ENCODE results near the gene SPTBN2.

SPTBN2 gene

GRCh38 chr11:66665369-66665768 is 63.6 kb downstream of the SPTBN2 start:
- Histone ChIP-seq H3K79me1 (ENCODE audit: low read depth, low read length) (peaks cover 2% of the 10 kb centered on the region), H4K8ac (ENCODE audit: low read depth, low read length) (no peak overlapping the region), H3K9me3 (replicated peaks in 1 of 2; ENCODE audit: control insufficient read depth in 2 of 2, insufficient read depth in 1 of 2, low read depth in 1 of 2, low read length in 2 of 2) (no peaks in the 10 kb centered on the region), H3K4me3 (ENCODE audit: low read length in 2 of 2) (no peak overlapping the region), H2BK120ac (ENCODE audit: low read depth, low read length) (no peak overlapping the region), H3K4ac (ENCODE audit: low read length) (no peak overlapping the region), H3K27me3 (ENCODE audit: control insufficient read depth in 3 of 3, insufficient read depth in 3 of 3, low read depth in 1 of 3, low read length in 3 of 3) (no peaks in the 10 kb centered on the region), H3K36me3 (replicated peaks in 1 of 2; ENCODE audit: control insufficient read depth in 2 of 2, insufficient read depth in 2 of 2, low read length in 2 of 2) (peaks cover 23 to 93% of the 10 kb centered on the region in 2 donors), H3K27ac (replicated peaks; ENCODE audit: low read length) (no peak overlapping the region), H3K4me1 (ENCODE audit: control insufficient read depth in 2 of 2, insufficient read depth in 1 of 2, low read depth in 1 of 2, low read length in 2 of 2) (no peaks in the 10 kb centered on the region), H4K91ac (ENCODE audit: low read depth, low read length, poor library complexity) (no peak overlapping the region), H3K23ac (ENCODE audit: low read depth, low read length, poor library complexity) (no peak overlapping the region), H3K4me2 (ENCODE audit: insufficient read depth, low read length, poor library complexity, severe bottlenecking) (no peak overlapping the region), H3K18ac (ENCODE audit: low read length) (no peak overlapping the region), H2AFZ (ENCODE audit: low read length) (no peak overlapping the region), H2BK12ac (ENCODE audit: low read length) (no peak overlapping the region), H2BK5ac (ENCODE audit: low read length) (no peak overlapping the region), H2AK5ac (ENCODE audit: low read depth, low read length) (no peak overlapping the region), H3K14ac (ENCODE audit: low read length) (no peak overlapping the region), H2BK15ac (ENCODE audit: low read length) (no peak overlapping the region), H3K9ac (ENCODE audit: low read depth, low read length, poor library complexity) (no peak overlapping the region)
- no CpG with 5 or more reads among the region's 11 CpGs for WGBS, 2 donors (ENCODE audit: extremely low coverage in 2 of 2, insufficient read length in 2 of 2, insufficient replicate concordance in 1 of 2)
- DNase-seq (ENCODE audit: low spot score), result no peak

GRCh38 chr11:66663741-66664296 is 65.2 kb downstream of the SPTBN2 start:
- Histone ChIP-seq H3K27ac (replicated peaks; ENCODE audit: low read length) (no peak overlapping the region), H2BK120ac (ENCODE audit: low read depth, low read length) (no peak overlapping the region)

DNA sequence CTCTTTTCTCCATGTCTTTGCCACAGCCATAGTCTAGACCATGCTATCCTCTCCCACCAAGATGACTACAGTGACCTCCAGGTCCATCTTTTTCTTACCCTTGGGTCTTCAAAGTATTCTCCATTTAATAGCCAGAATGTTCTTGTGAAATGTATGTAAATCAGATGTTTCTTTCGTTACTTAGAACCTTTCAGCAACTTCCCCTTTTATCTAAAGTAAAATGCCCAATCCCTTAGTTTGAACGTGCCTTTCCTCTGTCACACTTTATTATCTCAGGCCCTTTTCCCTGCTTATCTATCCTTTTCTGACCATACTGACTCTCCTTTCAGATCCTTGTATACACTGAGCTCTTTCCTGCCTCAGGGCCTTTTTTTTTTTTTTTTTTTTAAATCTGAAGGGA is 69.3 kb downstream of the SPTBN2 start:
- Histone ChIP-seq H4K8ac (ENCODE audit: low read depth, low read length) (no peak overlapping the region), H3K23ac (ENCODE audit: low read depth, low read length, poor library complexity) (no peak overlapping the region), H2BK12ac (ENCODE audit: low read length) (no peak overlapping the region), H3K4me3 (ENCODE audit: low read length in 2 of 2) (no peak overlapping the region), H3K27me3 (ENCODE audit: control insufficient read depth in 3 of 3, insufficient read depth in 3 of 3, low read depth in 1 of 3, low read length in 3 of 3) (no peaks in the 10 kb centered on the region), H3K4me2 (ENCODE audit: insufficient read depth, low read length, poor library complexity, severe bottlenecking) (no peak overlapping the region), H3K9me3 (replicated peaks in 1 of 2; ENCODE audit: control insufficient read depth in 2 of 2, insufficient read depth in 1 of 2, low read depth in 1 of 2, low read length in 2 of 2) (no peaks in the 10 kb centered on the region), H2BK15ac (ENCODE audit: low read length) (no peak overlapping the region), H3K4ac (ENCODE audit: low read length) (no peak overlapping the region), H4K91ac (ENCODE audit: low read depth, low read length, poor library complexity) (no peak overlapping the region), H3K27ac (replicated peaks; ENCODE audit: low read length) (no peak overlapping the region), H3K14ac (ENCODE audit: low read length) (no peak overlapping the region), H3K36me3 (replicated peaks in 1 of 2; ENCODE audit: control insufficient read depth in 2 of 2, insufficient read depth in 2 of 2, low read length in 2 of 2) (peaks cover 16 to 91% of the 10 kb centered on the region in 2 donors), H2BK120ac (ENCODE audit: low read depth, low read length) (no peak overlapping the region), H3K9ac (ENCODE audit: low read depth, low read length, poor library complexity) (no peak overlapping the region), H2AFZ (ENCODE audit: low read length) (no peak overlapping the region), H2AK5ac (ENCODE audit: low read depth, low read length) (no peak overlapping the region), H3K79me1 (ENCODE audit: low read depth, low read length) (no peaks in the 10 kb centered on the region), H2BK5ac (ENCODE audit: low read length) (no peak overlapping the region), H3K18ac (ENCODE audit: low read length) (no peak overlapping the region), H3K4me1 (ENCODE audit: control insufficient read depth in 2 of 2, insufficient read depth in 1 of 2, low read depth in 1 of 2, low read length in 2 of 2) (no peaks in the 10 kb centered on the region)
- no peak for DNase-seq (ENCODE audit: low spot score)
- WGBS, 2 donors (ENCODE audit: extremely low coverage in 2 of 2, insufficient read length in 2 of 2, insufficient replicate concordance in 1 of 2), result no CpG with 5 or more reads among the region's 2 CpGs

More at GRCh38 chr11:66663741-66664296, 65.2 kb downstream of the SPTBN2 start:
- Histone ChIP-seq H3K9ac (ENCODE audit: low read depth, low read length, poor library complexity) (no peak overlapping the region), H2AK5ac (ENCODE audit: low read depth, low read length) (no peak overlapping the region), H3K4me2 (ENCODE audit: insufficient read depth, low read length, poor library complexity, severe bottlenecking) (no peak overlapping the region), H2BK5ac (ENCODE audit: low read length) (no peak overlapping the region), H2BK12ac (ENCODE audit: low read length) (no peak overlapping the region), H3K9me3 (replicated peaks in 1 of 2; ENCODE audit: control insufficient read depth in 2 of 2, insufficient read depth in 1 of 2, low read depth in 1 of 2, low read length in 2 of 2) (no peaks in the 10 kb centered on the region), H3K4me1 (ENCODE audit: control insufficient read depth in 2 of 2, insufficient read depth in 1 of 2, low read depth in 1 of 2, low read length in 2 of 2) (no peaks in the 10 kb centered on the region), H3K14ac (ENCODE audit: low read length) (no peak overlapping the region), H3K27me3 (ENCODE audit: control insufficient read depth in 3 of 3, insufficient read depth in 3 of 3, low read depth in 1 of 3, low read length in 3 of 3) (no peaks in the 10 kb centered on the region), H2AFZ (ENCODE audit: low read length) (no peak overlapping the region), H3K36me3 (replicated peaks in 1 of 2; ENCODE audit: control insufficient read depth in 2 of 2, insufficient read depth in 2 of 2, low read length in 2 of 2) (peaks cover 23 to 95% of the 10 kb centered on the region in 2 donors), H3K23ac (ENCODE audit: low read depth, low read length, poor library complexity) (no peak overlapping the region), H2BK15ac (ENCODE audit: low read length) (no peak overlapping the region), H3K79me1 (ENCODE audit: low read depth, low read length) (peaks cover 2% of the 10 kb centered on the region), H3K4me3 (ENCODE audit: low read length in 2 of 2) (no peak overlapping the region), H4K8ac (ENCODE audit: low read depth, low read length) (no peak overlapping the region), H3K18ac (ENCODE audit: low read length) (no peak overlapping the region), H3K4ac (ENCODE audit: low read length) (no peak overlapping the region), H4K91ac (ENCODE audit: low read depth, low read length, poor library complexity) (no peak overlapping the region)
- WGBS, 2 donors (ENCODE audit: extremely low coverage in 2 of 2, insufficient read length in 2 of 2, insufficient replicate concordance in 1 of 2), result no CpG with 5 or more reads among the region's 1 CpG
- no peak for DNase-seq (ENCODE audit: low spot score)

GRCh38 chr11:66653123-66653522 is 75.9 kb downstream of the SPTBN2 start:
- DNase-seq (ENCODE audit: low spot score), result no peak
- Histone ChIP-seq H2AFZ (ENCODE audit: low read length) (no peak overlapping the region), H4K91ac (ENCODE audit: low read depth, low read length, poor library complexity) (no peak overlapping the region), H3K4me3 (ENCODE audit: low read length in 2 of 2) (no peak overlapping the region), H3K36me3 (replicated peaks in 1 of 2; ENCODE audit: control insufficient read depth in 2 of 2, insufficient read depth in 2 of 2, low read length in 2 of 2) (peaks cover 31 to 90% of the 10 kb centered on the region in 2 donors), H3K79me1 (ENCODE audit: low read depth, low read length) (peaks cover 2% of the 10 kb centered on the region), H3K27me3 (ENCODE audit: control insufficient read depth in 3 of 3, insufficient read depth in 3 of 3, low read depth in 1 of 3, low read length in 3 of 3) (no peaks in the 10 kb centered on the region), H2BK5ac (ENCODE audit: low read length) (no peak overlapping the region), H2AK5ac (ENCODE audit: low read depth, low read length) (no peak overlapping the region), H3K9ac (ENCODE audit: low read depth, low read length, poor library complexity) (no peak overlapping the region), H3K4me1 (ENCODE audit: control insufficient read depth in 2 of 2, insufficient read depth in 1 of 2, low read depth in 1 of 2, low read length in 2 of 2) (no peaks in the 10 kb centered on the region), H2BK12ac (ENCODE audit: low read length) (no peak overlapping the region), H4K8ac (ENCODE audit: low read depth, low read length) (no peak overlapping the region), H3K9me3 (replicated peaks in 1 of 2; ENCODE audit: control insufficient read depth in 2 of 2, insufficient read depth in 1 of 2, low read depth in 1 of 2, low read length in 2 of 2) (no peaks in the 10 kb centered on the region), H3K4ac (ENCODE audit: low read length) (no peak overlapping the region), H2BK120ac (ENCODE audit: low read depth, low read length) (no peak overlapping the region), H3K14ac (ENCODE audit: low read length) (no peak overlapping the region), H3K4me2 (ENCODE audit: insufficient read depth, low read length, poor library complexity, severe bottlenecking) (no peak overlapping the region), H3K27ac (replicated peaks; ENCODE audit: low read length) (no peak overlapping the region), H3K23ac (ENCODE audit: low read depth, low read length, poor library complexity) (no peak overlapping the region), H3K18ac (ENCODE audit: low read length) (no peak overlapping the region), H2BK15ac (ENCODE audit: low read length) (no peak overlapping the region)
- no CpG with 5 or more reads among the region's 6 CpGs for WGBS, 2 donors (ENCODE audit: extremely low coverage in 2 of 2, insufficient read length in 2 of 2, insufficient replicate concordance in 1 of 2)

Data from neuronal stem cell (in vitro differentiated cells).